Adipocyte (in vitro differentiated cells): ENCODE measurements around the gene BHMT.

Experiments
- DNase-seq: peaks from one replicate; pipeline ENCODE4 v3.0.0-alpha.2; 2015; ENCODE audit warnings: low read depth
- H3K27me3 ChIP-seq: replicated peaks from 2 replicates; pipeline ENCODE4 v1.7.0; 2013; ENCODE audit warnings: mild to moderate bottlenecking, low read length, moderate library complexity; ENCODE audit not compliant: control insufficient read depth, insufficient read depth
- H3K36me3 ChIP-seq: 2 replicates; pipeline ENCODE4 v1.7.0; 2013; ENCODE audit warnings: low read length, mild to moderate bottlenecking, moderate library complexity; ENCODE audit not compliant: control insufficient read depth, insufficient read depth, severe bottlenecking
- H3K4me1 ChIP-seq: 2 replicates; pipeline ENCODE4 v1.7.0; 2013; ENCODE audit warnings: mild to moderate bottlenecking, low read length, moderate library complexity; ENCODE audit not compliant: control insufficient read depth, insufficient read depth
- H3K4me3 ChIP-seq: 2 replicates; pipeline ENCODE4 v1.7.0; 2013; ENCODE audit warnings: mild to moderate bottlenecking, low read length, moderate library complexity
- H3K9ac ChIP-seq: 2 replicates; pipeline ENCODE4 v1.7.0; 2013; ENCODE audit warnings: mild to moderate bottlenecking, low read length, moderate library complexity
- H3K9me3 ChIP-seq: 2 replicates; pipeline ENCODE4 v1.7.0; 2013; ENCODE audit warnings: mild to moderate bottlenecking, low read length, moderate library complexity; ENCODE audit not compliant: control insufficient read depth

BHMT gene

DNA sequence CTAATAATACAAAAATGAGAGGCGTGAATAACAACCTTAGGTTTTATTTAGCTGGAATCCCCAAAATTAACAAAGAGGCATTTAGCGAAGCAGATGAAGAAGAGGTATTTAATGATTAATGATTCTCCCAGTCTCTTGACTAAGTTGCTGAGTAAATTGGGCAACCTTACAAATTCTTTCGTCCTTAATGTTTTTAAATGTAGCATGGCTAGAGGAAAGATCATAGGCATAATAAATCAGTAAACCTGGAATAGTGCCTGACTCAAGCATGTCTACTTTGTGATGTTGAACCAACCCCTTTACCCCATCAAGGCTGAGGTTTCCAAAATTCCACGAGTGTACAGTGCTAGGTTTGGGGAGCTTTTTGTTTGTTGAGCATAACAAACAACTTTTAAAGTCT lies 7.9 kb downstream of the BHMT start:
- Histone ChIP-seq H3K9me3 (no peaks in the 10 kb centered on the region), H3K9ac (no peak overlapping the region), H3K4me1 (peaks cover 8% of the 10 kb centered on the region), H3K27me3 (no peaks in the 10 kb centered on the region), H3K36me3 (no peaks in the 10 kb centered on the region), H3K4me3 (no peak overlapping the region)
- no peak for DNase-seq

DNA sequence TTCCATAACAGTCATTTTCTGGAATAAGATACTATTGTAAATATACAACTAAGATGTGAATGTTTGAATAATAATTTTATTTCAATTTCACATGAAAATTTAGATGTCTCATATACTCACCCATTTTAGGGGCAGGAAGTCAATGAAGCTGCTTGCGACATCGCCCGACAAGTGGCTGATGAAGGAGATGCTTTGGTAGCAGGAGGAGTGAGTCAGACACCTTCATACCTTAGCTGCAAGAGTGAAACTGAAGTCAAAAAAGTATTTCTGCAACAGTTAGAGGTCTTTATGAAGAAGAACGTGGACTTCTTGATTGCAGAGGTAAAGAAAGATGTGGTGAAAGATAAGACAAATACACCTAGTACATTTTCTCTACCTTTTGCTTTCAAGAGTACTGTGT lies 8.6 kb downstream of the BHMT start:
- H3K4me3 ChIP-seq = no peak overlapping the region
- peaks cover 8% of the 10 kb centered on the region for H3K4me1 ChIP-seq
- DNase-seq = no peak
- no peaks in the 10 kb centered on the region for H3K36me3 ChIP-seq
- H3K9me3 ChIP-seq = no peaks in the 10 kb centered on the region
- no peaks in the 10 kb centered on the region for H3K27me3 ChIP-seq
- no peak overlapping the region for H3K9ac ChIP-seq

GRCh38 chr5:79122973-79123372 lies 11.4 kb downstream of the BHMT start:
- no peak overlapping the region for H3K9ac ChIP-seq
- no peak for DNase-seq

DNA sequence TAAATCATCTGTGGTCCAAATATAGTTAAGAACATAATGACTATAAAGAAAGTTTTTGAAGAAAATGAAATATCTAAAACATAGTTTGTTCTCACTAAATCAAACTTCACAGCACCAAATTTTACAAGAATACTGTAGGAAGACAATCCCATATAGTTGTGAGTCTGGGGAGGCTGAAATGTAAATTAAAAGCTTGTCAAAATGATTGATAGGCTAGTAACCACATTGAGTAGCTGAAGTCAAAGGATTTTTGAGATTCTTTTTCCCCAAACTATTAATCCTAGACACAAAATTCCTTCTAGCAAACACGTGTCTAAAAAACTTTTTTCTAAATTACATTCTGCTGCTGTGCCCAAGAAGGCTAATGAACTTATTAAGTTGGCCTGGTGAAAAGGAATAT lies 13.0 kb downstream of the BHMT start:
- no peaks in the 10 kb centered on the region for H3K36me3 ChIP-seq
- no peaks in the 10 kb centered on the region for H3K4me1 ChIP-seq
- H3K27me3 ChIP-seq = no peaks in the 10 kb centered on the region
- DNase-seq = no peak
- no peak overlapping the region for H3K4me3 ChIP-seq
- H3K9ac ChIP-seq = no peak overlapping the region
- H3K9me3 ChIP-seq = no peaks in the 10 kb centered on the region

More at GRCh38 chr5:79122973-79123372, 11.4 kb downstream of the BHMT start:
- no peak overlapping the region for H3K4me3 ChIP-seq
- no peaks in the 10 kb centered on the region for H3K36me3 ChIP-seq
- no peaks in the 10 kb centered on the region for H3K9me3 ChIP-seq
- H3K27me3 ChIP-seq = no peaks in the 10 kb centered on the region
- peaks cover 8% of the 10 kb centered on the region for H3K4me1 ChIP-seq

DNA sequence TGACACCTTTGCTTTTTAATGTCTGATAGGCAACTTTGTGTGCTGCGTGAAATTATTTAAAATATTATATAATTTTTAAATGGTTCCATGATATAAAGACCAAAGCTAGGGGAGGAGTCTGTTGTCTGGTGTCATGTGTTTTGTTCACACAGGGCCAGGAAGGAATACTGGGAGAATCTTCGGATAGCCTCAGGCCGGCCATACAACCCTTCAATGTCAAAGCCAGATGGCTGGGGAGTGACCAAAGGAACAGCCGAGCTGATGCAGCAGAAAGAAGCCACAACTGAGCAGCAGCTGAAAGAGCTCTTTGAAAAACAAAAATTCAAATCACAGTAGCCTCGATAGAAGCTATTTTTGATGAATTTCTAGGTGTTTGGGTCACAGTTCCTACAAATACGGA lies 19.2 kb downstream of the BHMT start:
- Histone ChIP-seq H3K9me3 (no peaks in the 10 kb centered on the region), H3K4me1 (peaks cover 6% of the 10 kb centered on the region), H3K4me3 (no peak overlapping the region), H3K36me3 (no peaks in the 10 kb centered on the region), H3K27me3 (no peaks in the 10 kb centered on the region), H3K9ac (no peak overlapping the region)
- no peak for DNase-seq

DNA sequence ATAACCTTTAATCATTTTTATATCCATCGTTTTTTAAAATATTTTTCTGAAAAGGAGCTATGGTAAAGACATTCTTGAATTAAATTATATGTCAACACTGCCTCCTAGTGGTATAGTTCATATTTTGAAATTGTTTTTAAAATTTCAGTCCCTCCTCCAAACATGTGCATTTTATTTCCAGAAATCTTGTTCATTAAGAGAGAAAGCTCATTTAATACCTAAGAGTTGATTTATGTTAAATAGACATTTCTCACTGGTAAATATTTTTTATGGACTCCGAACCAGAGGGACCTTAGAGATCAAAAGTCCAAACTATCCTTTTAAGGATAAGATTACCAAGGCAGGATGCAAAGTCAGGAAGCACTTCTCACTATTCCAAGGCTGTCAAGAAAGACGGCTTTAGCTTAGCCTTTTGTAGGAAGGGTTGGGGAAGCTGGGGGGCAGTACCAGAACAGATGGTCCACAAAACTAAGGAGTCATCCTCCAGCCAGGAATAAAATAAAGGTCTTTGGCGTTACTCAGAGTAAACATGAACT lies 21.6 kb downstream of the BHMT start:
- Histone ChIP-seq H3K27me3 (no peaks in the 10 kb centered on the region), H3K36me3 (no peaks in the 10 kb centered on the region), H3K4me1 (peaks cover 6% of the 10 kb centered on the region), H3K9ac (peak overlapping the region; percentile 80), H3K4me3 (peak overlapping the region; percentile 75), H3K9me3 (no peaks in the 10 kb centered on the region)
- DNase-seq = peak; percentile 90

- peak overlapping the region; percentile 75 for H3K4me3 ChIP-seq
- no peaks in the 10 kb centered on the region for H3K36me3 ChIP-seq
- peak; percentile 93 for DNase-seq
- H3K9me3 ChIP-seq = no peaks in the 10 kb centered on the region
- peak overlapping the region; percentile 80 for H3K9ac ChIP-seq
- no peaks in the 10 kb centered on the region for H3K27me3 ChIP-seq
- H3K4me1 ChIP-seq = peaks cover 6% of the 10 kb centered on the region
These were observed 22.2 kb downstream of the BHMT start for GRCh38 chr5:79133657-79134451.

- Histone ChIP-seq H3K4me1 (peaks cover 6% of the 10 kb centered on the region), H3K27me3 (no peaks in the 10 kb centered on the region), H3K4me3 (no peak overlapping the region)
These were observed 24.4 kb downstream of the BHMT start for GRCh38 chr5:79135790-79136553.

DNA sequence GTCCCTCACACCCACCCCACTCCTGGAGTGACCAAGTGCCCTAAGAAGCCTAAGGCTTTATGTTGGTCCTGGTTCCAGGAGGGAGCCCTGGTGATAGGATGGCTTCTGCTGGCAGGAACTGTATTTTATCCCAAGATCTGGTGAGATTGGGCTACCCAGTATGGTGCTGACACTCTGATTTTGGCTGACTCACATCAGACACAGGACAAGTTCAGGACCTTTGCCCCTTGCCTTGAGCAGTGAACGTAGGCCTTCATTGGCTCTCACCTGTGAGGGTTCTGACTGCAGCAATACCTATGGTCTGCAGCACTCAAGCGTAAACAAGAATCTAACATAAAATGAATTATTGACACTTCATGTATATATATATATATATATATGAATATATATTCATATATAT lies 25.0 kb downstream of the BHMT start:
- Histone ChIP-seq H3K9me3 (peaks cover 6% of the 10 kb centered on the region), H3K4me1 (peaks cover 6% of the 10 kb centered on the region), H3K27me3 (no peaks in the 10 kb centered on the region), H3K36me3 (no peaks in the 10 kb centered on the region), H3K9ac (no peak overlapping the region), H3K4me3 (no peak overlapping the region)
- DNase-seq = no peak

More at GRCh38 chr5:79135790-79136553, 24.4 kb downstream of the BHMT start:
- H3K36me3 ChIP-seq = no peaks in the 10 kb centered on the region
- no peak overlapping the region for H3K9ac ChIP-seq
- no peak for DNase-seq
- H3K9me3 ChIP-seq = peaks cover 6% of the 10 kb centered on the region

DNA sequence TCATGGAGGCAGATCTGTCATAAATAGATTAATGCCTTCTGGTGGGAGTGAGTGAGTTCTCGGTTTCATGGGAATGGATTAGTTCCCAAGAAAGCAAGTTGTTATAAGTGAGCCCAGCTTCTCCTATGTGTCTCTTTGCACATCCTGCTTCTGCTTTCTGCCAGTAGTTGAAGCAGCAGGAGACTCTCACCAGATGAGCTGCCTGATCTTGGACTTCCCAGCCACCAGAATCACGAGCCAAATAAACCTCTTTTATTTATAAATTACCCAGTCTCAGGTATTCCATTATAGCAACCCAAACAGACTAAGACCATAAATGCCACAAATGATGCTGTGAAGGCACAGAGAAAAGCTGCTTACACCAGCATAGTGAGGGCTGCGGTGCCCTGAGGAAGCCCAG lies 28.9 kb downstream of the BHMT start:
- DNase-seq = no peak
- Histone ChIP-seq H3K9me3 (peaks cover 6% of the 10 kb centered on the region), H3K27me3 (no peaks in the 10 kb centered on the region), H3K4me1 (peaks cover 4% of the 10 kb centered on the region), H3K4me3 (no peak overlapping the region), H3K36me3 (no peaks in the 10 kb centered on the region), H3K9ac (no peak overlapping the region)

- Histone ChIP-seq H3K36me3 (no peaks in the 10 kb centered on the region), H3K9me3 (peaks cover 6% of the 10 kb centered on the region), H3K9ac (no peak overlapping the region), H3K4me1 (peaks cover 9% of the 10 kb centered on the region), H3K4me3 (no peak overlapping the region), H3K27me3 (no peaks in the 10 kb centered on the region)
- DNase-seq = peak; percentile 32
These were observed 32.2 kb downstream of the BHMT start for GRCh38 chr5:79143684-79144379.
